GM13977 (cell line): ENCODE measurements around the gene TGIF2.

Experiments used
- DNase-seq: peaks from one replicate; pipeline ENCODE4 v3.0.0; 2012; ENCODE audit warnings: low spot score
- in situ Hi-C: fragments of 300-500 bp; cut with MboI; formaldehyde crosslinking; loops from one replicate; pipeline ENCODE4 v1.12.0; 2022; ENCODE audit warnings: low sequenced_read_pairs, low pct_unique_long_range_greater_than_20kb, mixed read lengths, inconsistent platforms; ENCODE audit not compliant: unreplicated experiment
- TF ChIP-seq, protein P1 (sequence below): IDR thresholded peaks from 2 replicates; pipeline ENCODE4 v1.5.1; 2012; ENCODE audit warnings: mild to moderate bottlenecking, control low read depth; ENCODE audit not compliant: insufficient read depth; ENCODE audit errors: extremely low read depth, missing control alignments

The TGIF2 gene

DNA sequence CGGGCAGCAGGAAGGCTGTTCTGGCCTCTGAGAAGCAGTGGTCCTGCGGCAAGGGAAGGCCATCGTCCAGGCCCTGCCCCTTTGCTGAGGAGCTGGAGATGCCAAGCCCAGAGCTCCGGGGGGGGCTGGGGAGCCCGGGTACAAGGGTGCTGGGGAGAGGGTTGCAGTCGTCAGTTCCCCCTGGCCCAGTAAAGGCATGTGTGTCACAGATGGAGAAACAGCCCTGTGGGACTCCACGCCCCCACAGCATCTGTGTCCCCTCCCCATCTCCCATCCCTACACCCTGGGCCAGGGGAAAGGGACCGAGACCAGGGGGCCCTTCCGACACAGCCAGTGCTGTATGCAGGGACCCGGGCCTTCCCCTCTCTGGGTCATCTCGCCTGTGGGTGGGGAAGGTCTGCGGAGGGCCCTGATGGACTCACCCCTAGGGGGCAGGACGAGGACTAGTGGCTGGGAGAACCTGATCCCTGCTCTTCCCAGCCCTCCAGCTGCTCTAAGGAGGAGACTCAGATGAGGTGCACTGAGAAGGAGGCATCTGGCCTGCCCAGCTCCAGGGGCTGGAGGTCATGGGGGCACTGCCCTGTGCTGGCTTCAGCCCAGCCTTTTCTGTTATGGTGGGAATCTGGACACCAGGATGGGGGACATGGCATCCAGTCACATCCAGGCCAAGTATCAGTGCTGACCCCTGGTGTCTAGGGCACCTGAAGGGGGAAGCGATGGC lies 31.5 kb upstream of the TGIF2 start:
- no peak for DNase-seq
- in situ Hi-C loops, result no loop called here
- TF ChIP-seq, protein P1, sequence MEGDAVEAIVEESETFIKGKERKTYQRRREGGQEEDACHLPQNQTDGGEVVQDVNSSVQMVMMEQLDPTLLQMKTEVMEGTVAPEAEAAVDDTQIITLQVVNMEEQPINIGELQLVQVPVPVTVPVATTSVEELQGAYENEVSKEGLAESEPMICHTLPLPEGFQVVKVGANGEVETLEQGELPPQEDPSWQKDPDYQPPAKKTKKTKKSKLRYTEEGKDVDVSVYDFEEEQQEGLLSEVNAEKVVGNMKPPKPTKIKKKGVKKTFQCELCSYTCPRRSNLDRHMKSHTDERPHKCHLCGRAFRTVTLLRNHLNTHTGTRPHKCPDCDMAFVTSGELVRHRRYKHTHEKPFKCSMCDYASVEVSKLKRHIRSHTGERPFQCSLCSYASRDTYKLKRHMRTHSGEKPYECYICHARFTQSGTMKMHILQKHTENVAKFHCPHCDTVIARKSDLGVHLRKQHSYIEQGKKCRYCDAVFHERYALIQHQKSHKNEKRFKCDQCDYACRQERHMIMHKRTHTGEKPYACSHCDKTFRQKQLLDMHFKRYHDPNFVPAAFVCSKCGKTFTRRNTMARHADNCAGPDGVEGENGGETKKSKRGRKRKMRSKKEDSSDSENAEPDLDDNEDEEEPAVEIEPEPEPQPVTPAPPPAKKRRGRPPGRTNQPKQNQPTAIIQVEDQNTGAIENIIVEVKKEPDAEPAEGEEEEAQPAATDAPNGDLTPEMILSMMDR, result peak; percentile 44

- in situ Hi-C loops, result no loop called here
- no peak for DNase-seq
- TF ChIP-seq, protein P1, result no peak
These were observed 30.7 kb upstream of the TGIF2 start for GRCh38 chr20:36542516-36543183.

DNA sequence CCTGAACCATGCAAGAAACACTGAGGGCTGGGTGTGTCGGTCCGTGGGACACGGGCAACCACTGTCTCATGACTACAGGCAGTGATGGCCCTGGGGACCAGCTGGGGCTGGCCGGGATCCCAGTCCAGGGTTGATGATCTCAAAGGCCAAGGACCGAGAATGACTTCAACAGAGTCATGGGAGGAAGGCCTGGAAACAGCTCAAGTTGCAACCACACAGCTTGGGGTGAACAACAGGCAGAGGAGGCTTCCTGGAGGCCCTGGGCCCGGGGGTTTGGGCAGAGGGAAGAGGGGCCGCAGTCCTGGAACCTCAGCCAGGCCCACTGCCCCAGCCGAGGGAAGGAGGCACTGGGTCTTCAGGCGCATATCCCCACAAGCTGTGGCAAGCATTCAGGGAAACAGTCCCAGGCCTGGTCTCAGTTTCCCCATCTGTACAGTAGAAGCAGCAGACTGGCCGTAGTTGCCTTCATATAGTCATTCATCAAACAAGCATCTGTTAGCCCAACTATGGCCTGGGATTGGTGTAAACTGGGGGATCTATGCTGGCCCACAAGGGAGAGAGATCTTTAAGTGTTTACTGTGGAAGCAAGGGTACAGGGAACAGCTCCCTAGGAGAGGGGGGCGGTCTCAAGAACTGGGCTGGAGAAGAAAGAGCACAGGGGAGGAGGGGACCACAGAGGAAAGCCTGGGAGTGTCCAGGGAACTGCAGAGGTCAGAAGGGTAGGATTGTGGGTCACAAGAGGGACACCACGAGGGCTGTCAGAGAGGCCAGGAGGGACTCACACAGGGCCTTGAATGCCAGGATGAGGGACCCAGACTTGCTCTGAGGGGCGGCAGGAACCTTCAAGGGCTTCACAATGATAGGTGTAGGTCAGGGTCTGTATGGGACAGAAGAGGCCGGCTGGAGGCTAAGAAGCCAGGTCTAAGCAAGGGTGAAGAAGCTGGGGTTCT lies 29.9 kb upstream of the TGIF2 start:
- in situ Hi-C loops, result no loop called here
- no peak for DNase-seq
- TF ChIP-seq, protein P1, result no peak

DNA sequence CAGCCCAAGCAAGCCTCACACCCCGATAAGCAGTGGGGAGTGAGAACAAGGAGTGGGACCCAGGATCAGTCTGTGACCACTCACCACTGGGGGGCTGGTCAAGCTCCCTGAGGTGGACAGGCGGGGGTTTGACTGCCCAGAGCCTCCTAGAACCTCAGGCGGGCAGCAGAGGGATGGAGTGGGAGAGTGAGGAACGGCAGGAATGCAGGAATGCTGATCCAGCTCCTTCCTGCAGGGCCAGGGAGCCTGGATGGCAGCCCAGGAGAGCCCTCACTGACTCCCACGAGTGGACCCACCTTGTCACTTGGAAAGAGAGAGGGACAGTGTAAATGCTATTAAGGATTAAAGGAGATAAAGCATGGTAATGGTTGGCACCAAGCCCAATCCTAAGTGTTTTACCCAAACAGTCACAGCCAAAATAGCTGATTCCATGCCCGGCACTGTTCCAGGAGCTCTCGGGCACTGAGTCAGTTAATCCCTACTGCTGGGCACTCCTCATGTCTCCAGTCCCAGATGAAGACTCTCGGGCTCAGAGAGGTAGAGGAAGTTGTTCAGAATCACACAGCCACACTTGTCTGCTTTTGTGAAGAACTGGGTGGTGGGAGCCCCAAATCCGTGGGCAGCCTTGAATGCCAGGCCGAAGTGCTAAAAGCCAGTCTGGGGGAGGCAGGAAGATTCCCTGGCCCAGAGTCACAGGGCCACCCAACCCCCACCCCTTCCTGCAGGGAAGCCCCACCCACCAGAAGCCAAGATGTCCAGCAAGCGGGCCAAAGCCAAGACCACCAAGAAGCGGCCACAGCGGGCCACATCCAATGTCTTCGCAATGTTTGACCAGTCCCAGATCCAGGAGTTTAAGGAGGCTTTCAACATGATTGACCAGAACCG lies 29.0 kb upstream of the TGIF2 start:
- TF ChIP-seq, protein P1, result no peak
- DNase-seq, result no peak
- in situ Hi-C loops, result no loop called here

- in situ Hi-C loops, result no loop called here
- TF ChIP-seq, protein P1, result no peak
- no peak for DNase-seq
These were observed 27.2 kb upstream of the TGIF2 start for GRCh38 chr20:36546111-36546736.
